IPS-11a (cell line): Measurements from ENCODE around the gene SERPINA4.
"Not testable (repeated sequence)": the region's sequence is repeated elsewhere in the genome, so short reads cannot be mapped to it uniquely, and the experiment has no call there.

ENCODE experiments used
- H3K4me3 ChIP-seq: one replicate; pipeline ENCODE4 v1.5.1; 2013; ENCODE audit warnings: low read depth, low read length, control low read depth

Gene SERPINA4

DNA sequence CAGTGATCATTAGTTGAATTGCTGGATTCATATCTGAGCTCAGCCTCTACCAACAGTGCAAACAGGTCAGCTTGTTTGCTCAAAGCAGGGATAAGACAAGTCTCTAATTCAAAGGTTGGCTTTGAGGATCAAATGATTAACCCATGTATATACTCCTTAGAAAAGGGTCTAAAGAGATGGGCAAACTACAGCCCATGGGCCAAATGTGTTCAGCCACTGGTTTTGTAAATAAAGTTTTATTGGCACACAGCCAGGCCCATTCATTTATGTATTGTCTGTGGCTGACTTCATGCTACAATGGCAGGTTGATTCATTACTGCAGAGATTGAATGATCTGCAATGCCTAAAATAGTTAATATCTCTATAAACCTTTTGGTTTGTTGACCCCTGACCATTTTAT lies 3.1 kb downstream of the SERPINA4 start:
- H3K4me3 ChIP-seq = no peak overlapping the region

DNA sequence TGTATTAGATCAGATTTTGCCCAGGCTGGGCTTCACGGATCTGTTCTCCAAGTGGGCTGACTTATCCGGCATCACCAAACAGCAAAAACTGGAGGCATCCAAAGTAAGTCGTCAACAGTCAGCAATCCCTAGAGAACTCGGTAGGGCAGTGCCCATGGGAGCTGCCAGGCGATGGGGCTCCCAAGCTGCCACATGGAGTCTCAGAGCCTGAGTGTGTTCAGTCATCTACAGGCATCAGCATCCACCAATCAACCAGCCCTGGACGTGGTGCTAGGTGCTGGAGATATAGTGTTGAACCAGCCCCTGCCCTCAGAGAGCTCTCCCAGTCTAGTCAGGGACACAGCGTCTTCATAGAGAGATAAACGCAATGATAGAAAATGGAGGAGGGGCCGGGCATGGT lies 6.9 kb downstream of the SERPINA4 start:
- no peak overlapping the region for H3K4me3 ChIP-seq

DNA sequence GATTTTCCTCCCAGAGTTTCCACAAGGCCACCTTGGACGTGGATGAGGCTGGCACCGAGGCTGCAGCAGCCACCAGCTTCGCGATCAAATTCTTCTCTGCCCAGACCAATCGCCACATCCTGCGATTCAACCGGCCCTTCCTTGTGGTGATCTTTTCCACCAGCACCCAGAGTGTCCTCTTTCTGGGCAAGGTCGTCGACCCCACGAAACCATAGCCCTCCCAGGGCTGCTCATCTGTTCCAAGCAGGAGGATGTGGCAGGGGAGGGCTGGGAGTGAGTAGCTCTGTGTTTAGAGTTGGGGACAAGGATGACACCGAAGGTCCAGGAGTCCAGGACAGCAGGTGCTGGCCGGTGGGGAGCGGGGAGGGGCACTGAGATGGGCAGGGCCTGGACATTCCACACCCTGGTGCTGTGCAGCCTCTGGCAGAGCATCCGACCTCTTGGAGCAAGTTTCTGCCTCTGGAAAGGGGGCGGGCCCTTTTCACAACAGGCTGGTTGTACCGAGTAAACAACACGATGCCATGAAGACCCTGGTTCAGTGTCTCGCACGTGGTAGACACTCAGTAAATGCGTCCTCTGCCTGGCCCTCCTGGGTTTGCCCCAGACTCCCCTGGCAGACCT lies 8.2 kb downstream of the SERPINA4 start:
- H3K4me3 ChIP-seq = no peak overlapping the region

DNA sequence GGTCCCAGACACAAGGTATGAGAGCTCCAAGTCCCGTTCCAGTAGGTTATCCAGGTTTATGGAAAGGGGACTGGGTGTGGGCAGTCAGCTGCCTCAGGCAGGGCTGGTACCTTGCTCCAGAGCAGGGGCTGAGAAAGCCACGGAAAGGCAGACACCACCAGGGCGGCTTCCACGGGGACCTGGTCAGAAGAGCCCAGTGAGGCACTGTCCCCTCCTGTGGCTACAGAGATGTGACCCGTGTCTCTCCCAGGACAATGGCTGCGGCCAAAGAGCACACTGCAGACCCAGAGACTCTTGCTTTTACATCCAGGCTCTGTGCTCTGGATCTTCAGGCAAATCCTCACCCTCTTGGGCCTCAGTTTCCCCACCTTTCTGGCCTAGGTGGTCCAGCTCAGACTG lies 8.8 kb downstream of the SERPINA4 start:
- no peak overlapping the region for H3K4me3 ChIP-seq

DNA sequence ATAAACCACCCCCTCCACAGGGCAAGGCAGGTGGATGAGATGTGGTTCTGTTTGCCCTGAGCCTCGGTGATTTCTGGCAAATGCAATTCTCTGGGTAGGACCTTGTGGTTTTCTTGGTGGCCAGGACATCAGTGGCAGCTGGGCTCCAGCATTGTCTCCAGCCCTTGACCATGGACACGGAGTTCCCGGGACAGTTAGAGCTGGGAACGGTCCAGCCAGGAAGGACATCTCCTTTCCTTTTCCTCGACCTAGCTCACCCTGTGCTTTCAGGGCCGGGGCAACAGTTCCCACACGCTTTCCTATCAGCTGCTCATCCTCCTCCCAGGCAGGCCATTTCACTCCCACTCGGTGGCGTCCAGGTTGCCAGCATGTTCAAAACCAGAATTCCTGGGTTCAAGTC lies 9.2 kb downstream of the SERPINA4 start:
- no peak overlapping the region for H3K4me3 ChIP-seq

DNA sequence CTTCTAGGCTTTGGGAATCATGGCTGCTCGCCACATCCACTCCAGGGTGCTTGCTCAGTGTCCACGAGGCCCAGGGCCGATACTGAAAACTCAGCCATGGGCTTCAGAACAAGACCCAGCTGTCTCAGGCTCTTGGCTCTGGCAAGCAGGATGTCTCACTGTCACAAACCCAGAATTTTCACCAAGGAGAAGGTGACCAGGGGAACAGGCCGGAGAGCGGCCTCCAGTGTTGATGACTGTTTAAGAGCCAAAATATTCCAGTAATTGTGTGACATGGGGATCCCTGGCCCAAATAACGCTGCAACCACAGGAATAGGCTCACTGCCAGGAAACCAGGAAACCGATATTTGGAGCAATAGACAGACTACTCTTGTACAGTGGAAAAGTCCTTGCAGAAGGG lies 10.2 kb downstream of the SERPINA4 start:
- no peak overlapping the region for H3K4me3 ChIP-seq

DNA sequence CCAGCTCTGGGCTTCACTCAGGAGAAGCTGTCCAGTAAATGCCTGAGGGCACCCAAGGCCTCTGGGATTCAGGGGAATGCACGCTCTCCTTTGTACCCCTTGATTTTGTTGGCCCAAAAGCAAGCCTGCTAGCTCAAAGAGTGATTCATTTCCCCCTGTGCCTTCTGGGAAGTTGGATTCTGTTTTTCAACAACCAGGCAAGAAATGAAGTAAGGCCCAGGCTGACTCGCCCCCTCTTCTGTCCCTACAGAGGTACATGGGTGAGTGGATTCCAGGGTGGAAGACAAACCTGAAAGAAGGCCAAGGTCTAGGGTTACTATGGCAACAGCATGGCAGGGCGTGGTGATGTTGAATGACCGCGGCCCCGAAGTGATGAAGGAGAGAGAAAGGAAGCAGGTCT lies 10.7 kb downstream of the SERPINA4 start:
- H3K4me3 ChIP-seq = no peak overlapping the region

DNA sequence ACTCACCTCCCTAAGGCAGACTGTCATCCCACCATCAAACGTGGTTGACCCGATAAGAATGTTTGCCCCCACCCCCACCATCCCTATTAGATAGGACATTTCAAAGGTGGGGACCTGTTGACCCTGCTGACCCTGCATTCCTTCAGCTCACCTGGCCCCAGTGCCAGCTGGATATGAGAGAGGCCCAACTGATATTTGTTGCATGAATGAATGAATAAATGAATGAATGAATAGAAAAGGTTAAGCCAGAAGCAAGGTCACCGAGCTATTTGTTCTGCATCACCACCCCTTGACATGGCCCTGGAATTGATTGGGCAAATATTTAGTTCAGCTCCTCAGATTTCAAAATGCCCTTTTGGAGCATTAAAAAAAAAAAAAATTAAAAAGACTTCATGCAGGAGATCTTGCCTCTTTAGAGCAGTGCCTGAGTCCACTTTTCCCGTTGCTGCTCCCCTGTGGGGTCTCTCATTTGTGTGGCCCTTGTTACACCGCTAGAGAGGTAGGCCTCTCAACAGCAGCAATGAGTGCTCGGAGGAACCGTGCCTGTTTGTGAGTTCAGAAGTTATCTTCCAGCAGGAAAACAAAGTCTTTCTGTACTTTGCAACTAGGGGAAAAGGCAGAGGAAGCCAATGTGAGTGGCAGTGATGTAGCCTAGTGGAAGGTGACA lies 11.5 kb downstream of the SERPINA4 start:
- no peak overlapping the region for H3K4me3 ChIP-seq

DNA sequence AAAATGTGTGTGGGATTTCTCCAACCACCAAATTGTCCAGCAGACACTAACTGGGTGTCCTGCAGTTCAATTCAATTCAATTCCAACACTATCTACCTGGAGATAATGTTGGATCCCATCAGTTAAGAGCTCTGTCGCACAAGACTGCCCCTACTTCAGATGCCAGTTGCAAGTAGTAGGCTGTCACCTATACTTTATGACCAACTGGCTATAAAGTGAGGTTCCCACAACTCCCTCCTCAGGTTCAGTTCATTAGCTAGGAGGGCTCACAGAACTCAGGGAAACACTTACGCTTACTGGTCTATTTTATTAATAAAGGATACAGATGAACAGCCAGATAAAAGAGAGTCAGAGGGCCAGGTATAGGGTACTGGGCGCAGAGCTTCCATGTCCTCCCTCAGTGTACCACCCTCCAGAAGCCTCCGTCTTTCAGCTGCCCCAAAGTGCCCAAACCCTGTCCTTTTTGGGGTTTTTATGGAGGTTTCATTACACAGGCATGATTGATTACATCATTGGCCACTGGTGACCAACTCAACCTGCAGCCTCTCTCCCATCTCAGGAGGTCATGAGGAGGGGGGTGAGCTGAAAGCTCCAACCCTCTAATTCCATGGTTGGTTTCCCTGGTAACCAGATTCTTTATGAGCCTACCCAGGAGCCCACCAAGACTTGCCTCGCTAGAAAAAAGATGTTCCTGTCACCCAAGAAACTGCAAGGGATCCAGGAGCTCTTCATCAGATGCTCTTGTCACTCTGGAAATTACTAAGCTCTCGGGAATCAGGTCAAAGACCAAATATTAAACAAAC lies 12.4 kb downstream of the SERPINA4 start:
- H3K4me3 ChIP-seq = no peak overlapping the region

DNA sequence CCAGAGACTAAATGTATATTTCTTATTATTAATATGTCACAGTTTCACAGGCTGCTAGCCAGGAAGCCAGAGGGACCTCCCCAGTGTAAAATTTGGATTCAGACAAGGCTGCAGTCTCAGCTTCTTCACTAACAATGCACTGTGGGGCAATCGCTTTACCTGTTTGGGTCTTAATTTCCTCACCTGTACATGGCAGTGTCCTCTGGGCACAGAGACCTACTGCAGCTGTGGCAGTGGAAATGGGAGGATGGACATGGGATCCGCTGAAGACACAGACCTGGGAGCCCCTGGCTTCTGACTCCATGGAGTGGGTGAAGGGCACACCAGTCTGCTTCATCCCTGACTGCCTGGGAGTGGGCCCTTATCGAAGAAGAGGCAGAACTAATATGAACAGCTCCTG lies 13.1 kb downstream of the SERPINA4 start:
- no peak overlapping the region for H3K4me3 ChIP-seq

DNA sequence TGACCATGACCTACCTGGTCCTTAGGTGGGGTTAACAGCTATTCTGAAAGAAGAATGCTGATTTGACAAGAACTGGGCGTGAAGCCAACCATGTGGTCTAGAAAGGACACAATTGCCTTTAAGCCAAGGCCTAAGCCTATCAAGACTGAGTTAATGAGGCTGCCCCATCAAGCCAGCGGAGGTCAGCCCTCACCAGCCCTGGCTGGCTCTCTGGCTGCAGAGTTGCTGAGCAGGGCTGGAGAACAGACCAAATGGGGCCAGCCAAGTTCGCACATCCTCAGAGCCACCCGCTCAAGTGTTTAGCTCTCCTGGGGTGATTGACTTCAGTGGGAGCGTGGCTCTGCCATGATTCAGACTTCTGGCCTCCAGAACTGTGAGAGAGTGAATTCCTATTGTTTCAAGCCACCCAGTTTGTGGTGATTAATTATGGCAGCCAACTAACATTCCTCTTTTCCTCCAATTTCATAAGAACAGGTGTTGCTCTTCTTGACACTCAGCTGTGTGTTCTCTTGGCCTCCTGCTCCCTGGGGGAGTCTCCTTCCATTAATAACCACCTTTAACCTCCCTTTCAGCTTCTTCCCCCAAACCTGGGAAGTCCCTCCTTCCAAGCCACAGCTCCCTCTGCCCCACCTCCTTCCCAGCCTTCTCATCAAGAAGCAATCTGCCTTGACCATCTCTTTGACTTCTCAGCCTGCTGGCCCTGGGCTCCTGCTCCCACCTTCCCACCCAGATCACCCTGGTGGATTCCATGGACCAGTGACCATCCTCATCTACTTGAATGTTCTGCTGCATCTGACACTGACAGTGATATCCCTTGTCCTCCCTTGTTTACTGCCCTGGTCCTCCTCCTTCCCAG lies 14.7 kb downstream of the SERPINA4 start:
- H3K4me3 ChIP-seq = no peak overlapping the region

DNA sequence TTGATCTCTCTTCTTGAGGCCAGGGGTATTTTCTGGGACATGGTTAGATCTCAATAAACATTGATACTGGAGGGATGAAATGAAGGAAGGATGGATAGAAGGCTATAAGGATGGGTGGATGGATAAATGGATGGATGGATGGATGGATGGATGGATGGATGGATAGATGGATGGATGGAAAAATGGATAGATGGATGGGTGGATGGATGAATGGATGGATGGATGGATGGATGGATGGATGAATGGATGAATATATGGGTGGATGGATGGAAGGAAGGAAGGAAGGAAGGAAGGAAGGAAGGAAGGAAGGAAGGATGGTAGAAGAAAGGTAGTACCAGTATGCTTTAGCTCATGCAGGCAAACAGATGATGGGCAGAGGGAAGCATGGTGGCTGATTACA lies 16.2 kb downstream of the SERPINA4 start:
- H3K4me3 ChIP-seq = not testable (repeated sequence)

DNA sequence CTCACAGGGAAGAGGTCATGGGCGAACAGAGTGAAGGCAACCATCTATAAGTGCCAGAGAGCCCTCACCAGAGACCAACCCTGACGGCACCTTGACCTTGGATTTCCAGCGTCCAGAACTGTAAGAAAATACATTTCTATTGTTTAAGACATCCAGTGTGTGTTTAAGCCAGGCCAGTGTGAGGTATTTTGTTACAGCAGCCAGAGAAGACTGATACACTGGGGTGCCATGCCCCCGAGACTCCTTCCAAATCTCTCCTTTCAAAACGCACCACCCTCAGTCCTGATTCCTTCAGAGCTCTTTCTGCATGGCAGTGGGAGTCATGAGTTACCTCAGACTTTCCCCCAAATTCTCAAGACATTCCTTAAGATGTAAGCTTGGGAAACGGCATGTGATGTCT lies 17.5 kb downstream of the SERPINA4 start:
- no peak overlapping the region for H3K4me3 ChIP-seq

DNA sequence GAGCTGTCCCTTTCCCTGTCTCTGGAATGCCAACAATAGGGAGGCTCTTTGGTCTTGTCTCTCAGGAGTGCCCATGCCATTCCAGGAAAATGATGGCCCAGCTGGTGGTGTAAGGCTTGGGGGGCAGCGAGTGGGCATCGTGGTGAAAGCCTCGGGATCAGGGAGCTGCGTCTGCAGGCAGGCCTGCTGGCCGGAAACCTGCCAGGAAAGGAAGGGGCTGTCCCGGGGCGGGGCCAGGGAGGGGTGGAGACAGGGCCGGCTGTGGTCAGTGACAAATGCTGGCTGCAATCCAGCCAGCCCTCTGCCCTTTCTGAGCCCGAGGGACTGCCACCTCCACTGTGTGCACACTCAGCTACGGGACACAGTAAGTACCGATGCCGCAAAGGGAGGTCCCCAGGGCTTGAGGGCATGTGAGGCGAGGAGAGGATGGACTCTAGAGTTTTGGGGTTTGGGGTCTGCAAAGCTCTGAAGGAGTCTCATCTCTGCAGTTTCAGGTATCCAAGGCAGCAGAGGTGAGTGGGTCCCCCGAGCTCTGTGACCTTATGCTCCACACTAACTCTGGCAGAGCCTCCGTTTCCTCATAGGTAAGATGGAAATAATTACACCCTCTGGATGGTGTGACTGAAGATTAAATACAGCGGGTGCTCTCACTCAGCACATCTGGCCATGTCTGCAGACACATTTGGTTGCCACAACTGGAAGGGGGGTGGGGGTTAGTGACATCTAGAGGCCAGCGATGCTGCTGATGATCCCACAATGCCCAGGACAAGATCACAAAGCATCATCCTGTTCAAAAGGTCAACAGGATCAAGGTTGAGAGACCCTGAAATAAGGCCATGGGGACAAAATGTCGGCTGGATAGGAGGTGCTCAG lies 20.1 kb downstream of the SERPINA4 start, which contains the start of gene SERPINA5:
SERPINA5 (plus strand) TSS at position 300 of the 873 bp plus-strand sequence. CDS start 5,937 bp downstream, outside the sequence.
- no peak within 1 kb of the TSS for H3K4me3 ChIP-seq

DNA sequence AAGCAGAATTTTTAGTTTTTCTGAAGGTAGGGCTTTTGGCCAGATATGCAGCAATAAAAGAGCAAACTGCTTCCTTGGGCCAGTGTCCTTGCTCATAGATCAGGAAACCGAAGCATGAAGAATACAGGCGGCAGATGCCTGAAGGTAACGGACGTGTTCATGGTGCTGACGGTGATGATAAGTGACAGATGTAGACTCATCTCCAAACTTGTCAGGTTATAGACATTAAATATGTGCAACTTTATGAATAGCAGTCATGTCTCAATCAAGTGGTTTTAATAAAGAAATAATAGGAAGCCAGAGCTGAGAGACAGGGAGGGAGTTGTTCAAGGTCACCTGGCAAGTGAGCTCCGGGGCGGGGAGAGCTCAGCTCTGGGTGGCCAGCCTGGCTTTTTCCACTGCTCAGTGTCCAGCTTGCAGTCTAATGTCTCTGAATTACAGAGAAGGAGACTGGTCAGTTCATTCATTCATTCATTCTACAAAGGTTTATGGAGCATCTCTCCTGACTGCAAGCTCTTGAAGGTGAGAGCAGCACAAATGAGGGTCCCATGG lies 21.0 kb downstream of the SERPINA4 start:
- H3K4me3 ChIP-seq = no peak overlapping the region

DNA sequence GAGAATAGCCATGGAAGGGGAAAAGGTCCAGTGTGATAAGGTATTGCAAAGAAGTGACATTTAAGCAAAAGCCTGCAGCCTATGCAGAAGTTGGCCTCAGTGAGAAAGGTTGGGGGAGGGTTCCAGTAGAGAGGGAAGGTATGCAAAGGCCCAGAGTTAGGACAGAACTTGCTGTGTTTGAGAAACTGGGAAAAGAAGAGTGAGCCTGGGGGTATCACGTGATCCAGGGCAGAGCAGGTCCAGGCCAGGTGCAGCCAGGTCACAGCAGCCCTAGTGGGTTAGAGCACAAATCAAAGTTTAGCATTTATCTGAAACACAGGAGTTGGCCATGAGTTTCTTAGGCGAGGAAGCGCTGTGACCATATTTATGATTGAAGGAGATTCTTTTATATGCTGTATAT lies 21.6 kb downstream of the SERPINA4 start:
- no peak overlapping the region for H3K4me3 ChIP-seq

DNA sequence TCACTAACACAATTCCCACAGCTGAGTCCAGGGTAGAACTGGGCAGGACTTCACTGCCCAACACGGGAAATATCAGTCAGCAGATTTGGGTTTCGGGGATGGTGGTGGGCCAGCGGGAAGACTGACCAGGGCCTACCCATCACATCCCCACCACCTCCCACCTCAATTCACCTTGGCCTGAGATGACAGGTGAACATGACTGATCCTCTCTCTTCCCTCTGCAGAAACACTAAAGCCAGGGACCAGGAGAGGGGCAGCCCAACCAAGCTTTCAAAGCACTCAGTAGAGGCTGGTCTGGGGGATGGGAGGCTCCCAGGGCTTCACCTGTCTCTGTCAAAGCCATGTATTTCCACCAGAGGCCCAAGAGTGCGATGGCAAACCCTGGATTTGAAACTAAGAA lies 22.3 kb downstream of the SERPINA4 start:
- H3K4me3 ChIP-seq = no peak overlapping the region

DNA sequence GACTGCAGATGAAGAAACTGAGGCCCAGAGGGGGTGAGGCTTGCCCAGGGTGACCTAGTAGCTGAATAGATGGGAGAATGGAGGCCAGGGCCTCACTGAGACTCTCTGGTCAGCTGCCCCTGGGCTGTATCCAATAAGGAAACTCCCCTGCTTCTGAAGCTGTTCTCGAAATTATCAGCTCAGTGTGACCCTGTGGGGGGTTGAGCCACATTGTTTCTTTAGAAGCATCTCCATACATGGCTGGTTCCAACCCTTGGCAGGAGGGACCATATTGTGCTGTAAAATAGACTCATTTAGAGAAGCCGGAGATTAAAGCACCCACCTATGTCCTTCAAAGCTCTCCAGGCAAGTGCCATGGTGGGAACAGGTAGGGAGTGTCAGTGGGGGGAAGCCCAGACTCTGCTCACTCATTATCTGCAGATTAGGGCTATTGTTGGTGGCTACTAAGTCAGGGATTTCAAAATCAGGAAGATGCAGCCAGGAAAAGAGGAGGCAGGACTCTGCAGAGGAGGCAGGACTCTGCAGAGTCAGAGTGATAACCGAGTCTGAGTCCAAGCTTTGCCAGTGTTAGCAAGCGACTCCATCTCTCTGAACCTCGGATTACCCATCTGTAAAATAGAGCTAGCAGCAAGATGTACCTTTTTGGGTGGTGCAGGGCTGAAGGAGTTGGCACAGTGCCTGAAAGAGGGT lies 23.5 kb downstream of the SERPINA4 start:
- no peak overlapping the region for H3K4me3 ChIP-seq

DNA sequence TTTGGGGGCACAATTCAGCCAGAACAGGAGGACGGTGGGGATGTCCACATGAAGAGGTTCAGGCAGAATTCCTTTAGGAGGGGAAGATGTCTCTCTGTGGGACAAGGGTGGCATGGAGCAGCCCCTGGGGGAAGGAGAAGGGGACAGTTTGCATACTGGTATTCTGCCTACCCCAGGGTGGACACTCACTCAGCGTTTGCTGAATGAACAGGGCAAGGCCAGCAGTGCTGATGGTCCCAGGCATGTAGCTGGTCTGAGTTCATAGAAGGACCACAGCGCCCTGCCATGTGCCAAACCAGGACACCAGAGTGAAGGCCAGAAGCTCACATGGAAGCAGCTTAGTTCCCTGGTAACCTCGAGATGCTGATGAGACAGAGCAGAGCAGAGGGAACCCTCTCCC lies 25.4 kb downstream of the SERPINA4 start:
- no peak overlapping the region for H3K4me3 ChIP-seq
